Activated CD8-positive, alpha-beta T cell treated with anti-CD3 and anti-CD28 coated beads, Interleukin-2, amount 10 ng/mL, durations not matched to agents 7 days and 5 days (primary cell): ENCODE measurements around the gene TRIM72. TPM values are rescaled to one million over a fixed set of nuclear protein-coding genes. Genes with fewer than 3 reads are reported as not detected.
"Not testable (repeated sequence)": the region's sequence is repeated elsewhere in the genome, so short reads cannot be mapped to it uniquely, and the experiment has no call there.

Experiments used
- ATAC-seq: fragments of 150-1000 bp; cut with Tn5 transposase; one replicate; pipeline ENCODE4 v1.10.0; 2021; ENCODE audit warnings: moderate library complexity
- CTCF ChIA-PET: fragments of 350-600 bp; sonication (Branson Sonifier 250); formaldehyde crosslinking; loops from one replicate; lab custom pipeline; 2021; ENCODE audit warnings: antibody characterized with exemption; lab: Charles Lee
- POLR2A ChIA-PET: fragments of 350-600 bp; sonication (Branson Sonifier 250); formaldehyde crosslinking; loops from one replicate; lab custom pipeline; 2021; ENCODE audit warnings: antibody characterized with exemption; lab: Charles Lee
- DNase-seq: peaks from one replicate; pipeline ENCODE4 v3.0.0-alpha.2; 2020
- H3K27ac Mint-ChIP-seq: one replicate; pipeline ENCODE4 v1.8.0; 2021; ENCODE audit warnings: mild to moderate bottlenecking, mixed read lengths
- H3K27me3 Mint-ChIP-seq: one replicate; pipeline ENCODE4 v1.8.0; 2021; ENCODE audit warnings: low read depth, mixed read lengths
- H3K36me3 Mint-ChIP-seq: one replicate; pipeline ENCODE4 v1.8.0; 2021; ENCODE audit warnings: low read depth, mixed read lengths
- H3K4me1 Mint-ChIP-seq: one replicate; pipeline ENCODE4 v1.8.0; 2021; ENCODE audit warnings: low read depth, mixed read lengths
- H3K4me3 Mint-ChIP-seq: one replicate; pipeline ENCODE4 v1.8.0; 2021; ENCODE audit warnings: mild to moderate bottlenecking, mixed read lengths
- H3K9me3 Mint-ChIP-seq: one replicate; pipeline ENCODE4 v1.8.0; 2022; ENCODE audit warnings: mixed read lengths; ENCODE audit not compliant: insufficient read depth
- total RNA-seq, 2 experiments: library from RNA; stranded (reverse); gene quantifications; one replicate each; pipeline ENCODE4 v1.2.3, GENCODE V29; 2021

Gene TRIM72, protein sequence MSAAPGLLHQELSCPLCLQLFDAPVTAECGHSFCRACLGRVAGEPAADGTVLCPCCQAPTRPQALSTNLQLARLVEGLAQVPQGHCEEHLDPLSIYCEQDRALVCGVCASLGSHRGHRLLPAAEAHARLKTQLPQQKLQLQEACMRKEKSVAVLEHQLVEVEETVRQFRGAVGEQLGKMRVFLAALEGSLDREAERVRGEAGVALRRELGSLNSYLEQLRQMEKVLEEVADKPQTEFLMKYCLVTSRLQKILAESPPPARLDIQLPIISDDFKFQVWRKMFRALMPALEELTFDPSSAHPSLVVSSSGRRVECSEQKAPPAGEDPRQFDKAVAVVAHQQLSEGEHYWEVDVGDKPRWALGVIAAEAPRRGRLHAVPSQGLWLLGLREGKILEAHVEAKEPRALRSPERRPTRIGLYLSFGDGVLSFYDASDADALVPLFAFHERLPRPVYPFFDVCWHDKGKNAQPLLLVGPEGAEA
- total RNA-seq: not detected

DNA sequence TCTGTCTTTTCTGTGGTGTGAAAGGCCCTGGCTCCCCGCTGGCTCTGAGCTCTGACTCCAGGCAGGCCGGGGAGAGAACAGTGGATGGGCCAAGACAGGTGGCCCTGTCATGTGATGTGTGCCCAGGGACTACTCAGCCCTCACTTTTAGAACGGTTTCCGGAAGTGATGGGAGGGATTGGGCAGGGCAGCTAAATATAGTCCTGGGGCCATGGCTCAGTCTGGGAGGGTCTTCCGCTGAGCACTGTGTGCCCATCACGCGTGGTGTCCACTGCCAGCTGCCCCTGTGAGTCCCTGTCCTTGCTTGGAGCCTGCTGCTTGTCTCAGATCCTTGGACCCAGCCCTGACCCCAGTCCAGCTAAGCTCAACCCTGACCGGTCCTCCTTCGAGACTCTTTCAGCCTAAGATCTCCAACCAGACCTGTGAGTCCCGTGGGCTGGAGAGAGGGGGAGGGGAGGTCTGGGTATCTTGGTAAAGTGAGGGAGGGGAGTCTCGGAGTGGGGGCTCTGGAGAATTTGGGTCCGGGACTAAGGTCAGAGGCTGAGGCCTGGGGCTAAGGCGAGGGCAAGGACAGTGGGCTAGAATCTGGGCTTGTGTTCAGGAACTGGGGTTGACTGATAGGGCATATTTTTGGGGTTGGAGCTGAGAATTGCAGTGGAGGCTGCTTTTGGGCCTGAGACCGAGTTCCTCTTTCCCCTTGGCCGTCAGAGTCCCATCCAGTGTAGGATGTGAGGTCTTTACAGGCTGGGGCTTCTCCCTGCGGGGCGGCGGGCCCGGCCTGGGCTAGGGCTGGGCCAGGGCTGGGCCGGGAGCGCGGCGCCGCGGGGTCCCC is at the start of gene TRIM72:
TSS of gene TRIM72 (plus strand) at position 243 of the 831 bp plus-strand sequence. CDS start 620 bp downstream, outside the sequence.
- ATAC-seq: no peak
- H3K9me3 Mint-ChIP-seq: no peaks in the 10 kb centered on the region
- no peak for DNase-seq
- no peak within 1 kb of the TSS for H3K27ac Mint-ChIP-seq
- no peak within 1 kb of the TSS for H3K4me3 Mint-ChIP-seq
- H3K36me3 Mint-ChIP-seq: no peaks in the 10 kb centered on the region
- H3K27me3 Mint-ChIP-seq: peaks cover 49% of the 10 kb centered on the region
- peaks cover 31% of the 10 kb centered on the region for H3K4me1 Mint-ChIP-seq
- POLR2A ChIA-PET: interaction anchor here (0.6 to 4.7 kb wide), 4 partner anchors 11 to 35 kb away, joined by 3 to 23 read pairs (median 3); partner anchors contain the start of genes FUS and PYCARD
- CTCF ChIA-PET: no interaction called here

DNA sequence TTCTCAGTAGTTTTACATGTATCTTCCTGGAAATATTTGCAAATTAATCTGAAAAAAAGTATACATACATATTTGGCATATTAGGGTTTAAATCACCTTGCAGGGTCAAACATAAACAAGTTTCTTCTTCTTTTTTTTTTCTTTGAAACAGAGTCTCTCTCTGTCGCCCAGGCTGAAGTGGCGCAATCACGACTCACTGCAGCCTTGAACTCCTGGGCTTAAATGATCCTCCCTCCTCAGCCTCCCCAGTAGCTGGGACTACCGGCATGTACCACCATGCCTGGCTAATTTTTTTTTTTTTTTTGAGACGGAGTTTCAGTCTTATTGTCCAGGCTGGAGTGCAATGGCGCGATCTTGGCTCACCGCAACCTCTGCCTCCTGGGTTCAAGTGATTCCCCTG is 46.6 kb upstream of the TRIM72 start:
- CTCF ChIA-PET: interaction anchor here (1.9 kb wide), 1 partner anchor 10 kb away, joined by 6 read pairs; no protein-coding TSS in a partner anchor
- peaks cover 3% of the 10 kb centered on the region for H3K27me3 Mint-ChIP-seq
- H3K36me3 Mint-ChIP-seq: no peaks in the 10 kb centered on the region
- no peaks in the 10 kb centered on the region for H3K9me3 Mint-ChIP-seq
- POLR2A ChIA-PET: interaction anchor here (0.6 kb wide), 2 partner anchors 13 to 211 kb away, joined by 4 to 6 read pairs; no protein-coding TSS in a partner anchor
- H3K4me3 Mint-ChIP-seq: no peak overlapping the region
- ATAC-seq: no peak
- H3K27ac Mint-ChIP-seq: no peak overlapping the region
- peaks cover 3% of the 10 kb centered on the region for H3K4me1 Mint-ChIP-seq
- no peak for DNase-seq

DNA sequence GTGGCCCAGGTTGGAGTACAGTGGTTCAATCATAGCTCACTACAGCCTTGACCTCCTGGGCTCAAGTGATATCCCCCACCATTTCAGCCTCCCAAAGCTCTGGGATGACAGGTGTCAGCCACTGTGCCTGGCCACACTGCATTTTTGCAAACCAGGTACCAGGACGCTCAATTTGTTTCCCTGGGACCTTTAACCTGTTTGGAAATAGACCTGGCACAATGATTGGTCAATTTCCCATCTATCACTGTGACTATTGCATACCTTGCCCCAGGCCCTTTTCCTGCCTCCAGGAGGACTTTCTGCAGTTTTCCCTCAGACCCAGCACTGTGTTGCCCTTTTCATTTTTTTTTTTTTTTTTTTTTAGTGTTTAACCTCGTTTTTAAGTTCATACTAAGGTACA is 45.1 kb upstream of the TRIM72 start:
- ChIA-PET POLR2A (interaction anchor here (0.5 kb wide), 1 partner anchor 12 kb away, joined by 3 read pairs; no protein-coding TSS in a partner anchor), CTCF (no interaction called here)
- peaks cover 3% of the 10 kb centered on the region for H3K4me1 Mint-ChIP-seq
- ATAC-seq (no peak), DNase-seq (no peak)
- H3K9me3 Mint-ChIP-seq: no peaks in the 10 kb centered on the region
- H3K36me3 Mint-ChIP-seq: no peaks in the 10 kb centered on the region
- H3K4me3 Mint-ChIP-seq: no peak overlapping the region
- no peak overlapping the region for H3K27ac Mint-ChIP-seq
- no peaks in the 10 kb centered on the region for H3K27me3 Mint-ChIP-seq

DNA sequence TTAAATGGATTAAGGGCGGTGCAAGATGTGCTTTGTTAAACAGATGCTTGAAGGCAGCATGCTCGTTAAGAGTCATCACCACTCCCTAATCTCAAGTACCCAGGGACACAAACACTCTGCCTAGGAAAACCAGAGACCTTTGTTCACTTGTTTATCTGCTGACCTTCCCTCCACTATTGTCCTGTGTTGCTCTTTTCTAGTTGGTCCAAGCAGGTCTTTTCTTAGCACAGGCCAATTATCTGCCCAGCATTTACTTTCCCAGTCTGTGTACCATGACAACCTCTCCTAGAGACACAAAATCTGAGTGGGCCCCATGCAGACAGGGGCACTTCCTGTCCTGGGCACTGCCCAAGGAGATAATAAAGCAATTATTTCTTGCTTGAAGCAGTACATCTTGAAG is 43.9 kb upstream of the TRIM72 start:
- H3K27me3 Mint-ChIP-seq: not testable (repeated sequence)

DNA sequence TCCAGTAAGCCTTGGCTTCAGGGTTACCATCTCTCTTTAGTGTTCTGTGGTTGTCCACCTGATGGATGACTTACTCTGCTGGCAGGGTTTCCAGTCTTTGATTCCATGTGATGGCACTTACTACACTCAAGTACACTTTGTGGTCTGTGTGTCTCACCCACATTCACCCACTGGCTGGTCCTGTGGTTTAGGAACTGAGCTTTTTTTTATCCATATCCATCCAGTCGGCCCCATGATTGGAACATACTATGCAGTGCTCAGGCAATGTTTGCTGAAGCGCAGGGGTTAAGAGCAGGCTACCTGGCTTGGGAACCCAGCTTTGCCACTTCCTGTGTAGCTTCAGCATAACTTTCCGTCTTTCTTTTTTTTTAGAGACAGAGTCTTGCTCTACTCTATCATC is 36.8 kb upstream of the TRIM72 start:
- H3K27me3 Mint-ChIP-seq: no peaks in the 10 kb centered on the region
- DNase-seq (peak; percentile 77), ATAC-seq (peak; percentile 23)
- peak overlapping the region; percentile 95 for H3K27ac Mint-ChIP-seq
- peak overlapping the region; percentile 61 for H3K4me3 Mint-ChIP-seq
- peaks cover 22% of the 10 kb centered on the region for H3K36me3 Mint-ChIP-seq
- H3K4me1 Mint-ChIP-seq: peaks cover 30% of the 10 kb centered on the region
- H3K9me3 Mint-ChIP-seq: no peaks in the 10 kb centered on the region
- ChIA-PET CTCF (interaction anchor here (0.7 to 5.2 kb wide), 10 partner anchors 12 to 283 kb away, joined by 3 to 44 read pairs (median 4); partner anchors contain the start of gene PYCARD), POLR2A (interaction anchor here (0.6 to 4.2 kb wide), 9 partner anchors 9 to 282 kb away, joined by 3 to 23 read pairs (median 5); partner anchors contain the start of genes ARMC5 and KAT8)

More for the DNA sequence above, 43.9 kb upstream of the TRIM72 start:
- POLR2A ChIA-PET: interaction anchor here (1.3 kb wide), 1 partner anchor 9 kb away, joined by 3 read pairs; the partner anchor contains the start of gene FUS
- DNase-seq, ATAC-seq, H3K4me3 Mint-ChIP-seq, H3K9me3 Mint-ChIP-seq, H3K4me1 Mint-ChIP-seq, H3K36me3 Mint-ChIP-seq, H3K27ac Mint-ChIP-seq, CTCF ChIA-PET: not testable (repeated sequence)

DNA sequence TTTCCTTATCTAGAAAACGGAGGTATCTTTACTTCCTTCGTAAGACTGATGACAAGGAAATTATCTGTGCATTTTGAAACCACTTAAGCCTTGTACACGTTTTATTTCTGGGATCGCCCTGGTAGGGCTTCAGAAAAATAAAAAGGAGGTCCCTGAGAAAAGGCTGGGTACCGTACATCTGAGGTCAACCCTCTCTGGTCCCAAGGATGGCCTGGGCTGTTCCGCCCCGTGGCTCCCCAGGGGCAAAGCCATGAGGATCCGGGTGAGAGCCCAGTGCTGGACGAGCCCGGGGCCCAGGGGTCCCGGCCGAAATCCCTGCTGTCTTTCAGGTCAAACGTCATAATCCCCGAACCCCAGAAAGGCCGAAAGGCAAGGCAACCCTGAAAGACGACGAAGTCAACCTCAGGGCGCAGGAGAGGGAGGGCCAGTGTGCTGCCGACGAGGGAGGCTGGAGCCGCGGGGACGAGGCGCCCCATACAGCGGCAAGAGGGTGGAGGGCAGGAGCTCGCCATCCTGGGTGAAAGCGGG is 34.6 kb upstream of the TRIM72 start:
- H3K9me3 Mint-ChIP-seq: no peaks in the 10 kb centered on the region
- DNase-seq: no peak
- H3K27ac Mint-ChIP-seq: peak overlapping the region; percentile 97
- ATAC-seq: peak; percentile 1
- peak overlapping the region; percentile 94 for H3K4me3 Mint-ChIP-seq
- H3K27me3 Mint-ChIP-seq: no peaks in the 10 kb centered on the region
- H3K36me3 Mint-ChIP-seq: peaks cover 43% of the 10 kb centered on the region
- peaks cover 50% of the 10 kb centered on the region for H3K4me1 Mint-ChIP-seq
- ChIA-PET POLR2A (interaction anchor here (0.6 to 6.2 kb wide), 35 partner anchors 9 to 694 kb away, joined by 3 to 87 read pairs (median 5); partner anchors contain the start of genes ARMC5, KAT8, PRSS36 and PYCARD), CTCF (interaction anchor here (0.9 to 5.2 kb wide), 2 partner anchors 36 to 280 kb away, joined by 3 to 44 read pairs; partner anchors contain the start of gene ARMC5)

DNA sequence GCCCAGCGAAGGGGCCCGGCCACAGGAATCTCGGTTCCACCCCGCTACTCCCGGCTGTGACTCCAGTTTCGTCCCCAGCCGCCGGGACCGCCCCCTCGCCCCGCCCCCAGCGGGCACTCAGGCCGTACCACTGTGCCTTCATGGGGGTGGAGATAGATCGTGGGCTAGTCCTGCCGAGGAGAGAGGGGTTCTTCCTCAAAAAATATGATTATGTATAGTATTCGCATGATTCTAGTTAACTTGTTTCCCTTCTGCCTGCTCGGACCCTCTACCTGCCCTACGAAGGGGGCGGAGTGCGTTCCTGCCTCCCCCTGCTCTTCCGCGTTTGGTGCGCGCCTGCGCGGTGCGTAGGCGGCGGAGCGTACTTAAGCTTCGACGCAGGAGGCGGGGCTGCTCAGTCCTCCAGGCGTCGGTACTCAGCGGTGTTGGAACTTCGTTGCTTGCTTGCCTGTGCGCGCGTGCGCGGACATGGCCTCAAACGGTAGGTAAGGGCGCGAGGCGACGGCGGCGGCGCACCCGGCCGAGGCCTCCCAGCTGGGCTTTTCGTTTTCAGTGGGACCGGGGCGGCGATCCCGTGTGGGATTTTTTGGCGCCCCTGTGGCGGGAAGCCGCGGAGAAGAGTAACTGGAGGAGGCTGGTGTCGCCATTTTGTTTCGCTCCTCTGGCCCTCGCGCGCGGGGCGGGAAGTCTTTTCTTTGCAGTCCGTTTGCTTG is 34.0 kb upstream of the TRIM72 start, which contains the start of gene FUS:
TSS of gene FUS (plus strand) at position 393 of the 713 bp plus-strand sequence. CDS start at position 469, 76 bp downstream.
- ATAC-seq: peak; percentile 56
- H3K36me3 Mint-ChIP-seq: peaks cover 47% of the 10 kb centered on the region
- peak; percentile 92 for DNase-seq
- H3K4me3 Mint-ChIP-seq: peak within 1 kb of the TSS; percentile 94
- peak within 1 kb of the TSS; percentile 97 for H3K27ac Mint-ChIP-seq
- H3K9me3 Mint-ChIP-seq: no peaks in the 10 kb centered on the region
- no peaks in the 10 kb centered on the region for H3K27me3 Mint-ChIP-seq
- POLR2A ChIA-PET: interaction anchor here (0.6 to 6.2 kb wide), 49 partner anchors 9 to 695 kb away, joined by 3 to 87 read pairs (median 4); partner anchors contain the start of genes ARMC5, ITGAX, KAT8 and PRSS36
- CTCF ChIA-PET: interaction anchor here (0.9 to 5.2 kb wide), 2 partner anchors 37 to 279 kb away, joined by 3 to 44 read pairs; partner anchors contain the start of gene ARMC5
- H3K4me1 Mint-ChIP-seq: peaks cover 56% of the 10 kb centered on the region

DNA sequence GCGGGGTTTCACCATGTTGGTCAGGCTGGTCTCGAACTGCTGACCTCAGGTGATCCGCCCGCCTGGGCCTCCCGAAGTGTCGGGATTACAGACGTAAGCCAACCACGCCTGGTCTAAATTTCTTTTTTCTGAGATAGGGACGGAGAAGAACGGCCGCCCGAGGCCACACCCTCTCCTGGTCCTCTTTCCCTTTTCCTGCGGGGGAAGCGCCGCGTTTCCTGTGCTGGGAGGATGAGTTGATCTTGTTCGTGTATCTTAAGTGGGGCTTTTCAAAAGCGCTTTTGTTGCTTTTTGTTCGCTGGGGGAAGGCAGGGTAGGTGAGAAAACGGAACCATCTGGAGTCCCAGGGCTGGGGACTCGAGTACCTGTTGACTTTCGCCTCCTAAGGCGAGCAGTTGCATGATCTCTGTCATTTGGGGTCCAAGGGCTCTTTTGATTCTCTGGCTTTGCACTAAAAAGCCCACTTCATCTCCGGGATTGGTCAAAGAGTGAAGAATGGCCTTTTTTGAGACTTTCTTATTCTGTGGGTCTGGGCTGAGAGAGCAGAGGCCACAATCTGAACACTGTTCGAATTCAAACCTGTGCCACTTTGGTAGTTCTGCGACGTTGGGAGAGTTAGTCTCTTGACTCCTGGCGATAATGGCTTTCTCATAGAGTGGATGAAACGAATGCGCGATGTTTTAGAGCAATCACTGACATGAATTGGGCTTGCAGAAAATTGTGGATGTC is 32.7 kb upstream of the TRIM72 start:
- no peaks in the 10 kb centered on the region for H3K27me3 Mint-ChIP-seq
- peaks cover 68% of the 10 kb centered on the region for H3K4me1 Mint-ChIP-seq
- H3K9me3 Mint-ChIP-seq: no peaks in the 10 kb centered on the region
- ChIA-PET POLR2A (interaction anchor here (0.8 to 6.2 kb wide), 25 partner anchors 9 to 290 kb away, joined by 3 to 87 read pairs (median 5); partner anchors contain the start of genes ARMC5, ITGAX, KAT8 and PYCARD), CTCF (interaction anchor here (5.2 kb wide), 1 partner anchor 38 kb away, joined by 44 read pairs; no protein-coding TSS in a partner anchor)
- peak overlapping the region; percentile 94 for H3K4me3 Mint-ChIP-seq
- peak; percentile 51 for DNase-seq
- peaks cover 61% of the 10 kb centered on the region for H3K36me3 Mint-ChIP-seq
- H3K27ac Mint-ChIP-seq: peak overlapping the region; percentile 97
- ATAC-seq: no peak

DNA sequence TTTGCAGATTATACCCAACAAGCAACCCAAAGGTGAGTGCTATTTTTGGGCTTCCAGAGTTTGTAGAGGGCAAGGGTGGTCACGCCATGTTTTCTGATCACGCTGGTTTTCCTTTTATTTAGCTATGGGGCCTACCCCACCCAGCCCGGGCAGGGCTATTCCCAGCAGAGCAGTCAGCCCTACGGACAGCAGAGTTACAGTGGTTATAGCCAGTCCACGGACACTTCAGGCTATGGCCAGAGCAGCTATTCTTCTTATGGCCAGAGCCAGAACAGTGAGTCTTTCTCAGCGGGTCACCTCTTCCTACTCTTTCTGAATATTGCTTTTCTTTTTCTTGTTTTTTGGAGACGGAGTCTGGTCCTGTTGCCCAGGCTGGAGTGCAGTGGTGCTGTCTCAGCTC is 31.5 kb upstream of the TRIM72 start:
- peak overlapping the region; percentile 97 for H3K27ac Mint-ChIP-seq
- ATAC-seq (no peak), DNase-seq (no peak)
- peak overlapping the region; percentile 94 for H3K4me3 Mint-ChIP-seq
- ChIA-PET CTCF (interaction anchor here (0.9 to 1.4 kb wide), 2 partner anchors 197 to 201 kb away, joined by 3 read pairs; partner anchors contain the start of gene HSD3B7), POLR2A (interaction anchor here (0.6 to 6.2 kb wide), 6 partner anchors 11 to 108 kb away, joined by 3 to 87 read pairs (median 4); partner anchors contain the start of genes KAT8, PYCARD, ZNF646 and ZNF668)
- no peaks in the 10 kb centered on the region for H3K27me3 Mint-ChIP-seq
- H3K4me1 Mint-ChIP-seq: peaks cover 68% of the 10 kb centered on the region
- peaks cover 69% of the 10 kb centered on the region for H3K36me3 Mint-ChIP-seq
- H3K9me3 Mint-ChIP-seq: no peaks in the 10 kb centered on the region
